ENCODE measurements around the gene C18orf63.

Gene C18orf63

GRCh38 chr18:74303306-74303705 is 12.3 kb upstream of the C18orf63 start:
- no peak for DNase-seq
- TF ChIP-seq CTCF (IDR thresholded peaks at IDR 0.05), result no peak
- peaks cover 18% of the 10 kb centered on the region for H3K9me3 Mint-ChIP-seq
- H3K27ac Mint-ChIP-seq, result no peak overlapping the region
- peaks cover 6% of the 10 kb centered on the region for H3K4me1 Mint-ChIP-seq
- no peaks in the 10 kb centered on the region for H3K27me3 Mint-ChIP-seq (ENCODE audit: low read depth, poor library complexity)
- no peak overlapping the region for H3K4me3 Mint-ChIP-seq
- peaks cover 2% of the 10 kb centered on the region for H3K36me3 Mint-ChIP-seq (ENCODE audit: low read depth)

GRCh38 chr18:74303936-74304335 is 11.7 kb upstream of the C18orf63 start:
- Mint-ChIP-seq H3K4me1 (peaks cover 6% of the 10 kb centered on the region), H3K27ac (no peak overlapping the region), H3K9me3 (peaks cover 12% of the 10 kb centered on the region), H3K36me3 (ENCODE audit: low read depth) (no peaks in the 10 kb centered on the region), H3K27me3 (ENCODE audit: low read depth, poor library complexity) (no peaks in the 10 kb centered on the region), H3K4me3 (no peak overlapping the region)
- no peak for DNase-seq
- no peak for TF ChIP-seq CTCF (IDR thresholded peaks at IDR 0.05)

- Mint-ChIP-seq H3K27me3 (ENCODE audit: low read depth, poor library complexity) (peaks cover 2% of the 10 kb centered on the region), H3K9me3 (peaks cover 19% of the 10 kb centered on the region), H3K27ac (no peak overlapping the region), H3K4me1 (no peaks in the 10 kb centered on the region), H3K36me3 (ENCODE audit: low read depth) (no peaks in the 10 kb centered on the region), H3K4me3 (no peak overlapping the region)
- TF ChIP-seq CTCF (IDR thresholded peaks at IDR 0.05), result no peak
- DNase-seq, result no peak
Measured at GRCh38 chr18:74310411-74310810, 5.2 kb upstream of the C18orf63 start.

GRCh38 chr18:74311000-74311399 is 4.6 kb upstream of the C18orf63 start:
- H3K27ac Mint-ChIP-seq, result no peak overlapping the region
- DNase-seq, result no peak
- peaks cover 2% of the 10 kb centered on the region for H3K27me3 Mint-ChIP-seq (ENCODE audit: low read depth, poor library complexity)
- H3K4me1 Mint-ChIP-seq, result no peaks in the 10 kb centered on the region
- no peak for TF ChIP-seq CTCF (IDR thresholded peaks at IDR 0.05)
- no peaks in the 10 kb centered on the region for H3K36me3 Mint-ChIP-seq (ENCODE audit: low read depth)
- H3K4me3 Mint-ChIP-seq, result no peak overlapping the region
- H3K9me3 Mint-ChIP-seq, result peaks cover 22% of the 10 kb centered on the region

DNA sequence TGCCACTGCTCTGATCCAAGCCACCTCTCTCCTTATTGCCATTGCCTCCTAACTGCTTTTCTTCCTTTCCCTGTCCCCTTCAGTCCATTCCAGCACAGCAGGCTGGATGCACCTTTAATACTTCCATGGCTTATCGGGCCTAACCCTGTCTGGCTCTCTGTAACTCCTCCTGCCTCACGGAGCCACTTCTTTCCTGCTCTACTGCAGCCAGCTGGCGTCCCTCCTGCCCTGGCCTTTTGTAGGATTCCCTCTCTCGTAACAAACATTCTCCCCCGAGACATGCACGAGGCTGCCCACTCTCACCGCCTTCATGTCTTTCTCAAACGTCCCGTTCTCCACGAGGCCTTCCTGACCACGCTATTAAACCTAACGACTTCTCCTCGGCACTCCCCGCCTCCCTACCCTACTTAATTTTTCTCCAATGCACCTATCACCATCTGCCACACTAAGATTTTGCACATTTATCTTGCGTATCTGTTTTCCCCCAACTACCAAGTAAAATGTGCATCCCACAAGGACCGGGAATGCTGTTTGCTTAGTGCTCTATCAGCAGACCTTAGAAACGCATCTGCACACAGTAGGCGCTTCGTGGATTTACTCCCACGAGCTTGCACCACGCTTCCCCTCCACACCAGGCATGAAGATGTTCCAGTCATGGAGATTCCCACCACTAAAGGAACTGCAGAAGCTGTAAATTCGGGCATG is 728 bp upstream of the C18orf63 start:
- Mint-ChIP-seq H3K27me3 (ENCODE audit: low read depth, poor library complexity) (no peaks in the 10 kb centered on the region), H3K4me3 (no peak overlapping the region), H3K9me3 (peaks cover 18% of the 10 kb centered on the region), H3K4me1 (no peaks in the 10 kb centered on the region), H3K27ac (peak overlapping the region; percentile 56), H3K36me3 (ENCODE audit: low read depth) (no peaks in the 10 kb centered on the region)
- DNase-seq, result no peak
- no peak for TF ChIP-seq CTCF (IDR thresholded peaks at IDR 0.05)

Measured in nephron progenitor cell (in vitro differentiated cells).